H1 (cell line): ENCODE measurements around the gene STK33. TPM values are rescaled to one million over a fixed set of nuclear protein-coding genes. Genes with fewer than 3 reads are reported as not detected.

Experiments used
- CTCF ChIA-PET: fragments of 300-600 bp; sonication (Branson Sonifier 250); formaldehyde crosslinking; loops from one replicate; lab custom pipeline; 2021; ENCODE audit not compliant: partially characterized antibody; lab: Charles Lee
- POLR2A ChIA-PET: fragments of 300-600 bp; sonication (Branson Sonifier 250); formaldehyde crosslinking; loops from one replicate; lab custom pipeline; 2021; ENCODE audit warnings: inconsistent platforms; ENCODE audit not compliant: partially characterized antibody; lab: Charles Lee
- DNase-seq, 2 experiments: peaks; one replicate each; pipeline versions ENCODE4 v3.0.0 to v3.0.0-alpha.2; 2010 to 2022; ENCODE audit warnings: low spot score in 2 of 2, low read depth in 1 of 2, mixed read lengths in 1 of 2
- FAIRE-seq: peaks from 2 replicates; lab custom pipeline; 2011; peaks lifted over from hg19 to GRCh38; lab: Jason Lieb, UNC
- H2AFZ ChIP-seq: 2 replicates; pipeline ENCODE4 v1.8.1; 2012; ENCODE audit warnings: low read length, inconsistent platforms
- H2AK5ac ChIP-seq: 2 replicates; pipeline ENCODE4 v1.6.1; 2013; ENCODE audit warnings: low read depth, low read length
- H2BK120ac ChIP-seq: replicated peaks from 2 replicates; pipeline ENCODE3; 2013; ENCODE audit warnings: low read depth, low read length, inconsistent platforms
- H2BK12ac ChIP-seq: 2 replicates; pipeline ENCODE4 v1.6.1; 2013; ENCODE audit warnings: low read depth, low read length
- H2BK15ac ChIP-seq: 2 replicates; pipeline ENCODE4 v1.6.1; 2013; ENCODE audit warnings: low read length
- H2BK20ac ChIP-seq: 2 replicates; pipeline ENCODE4 v1.6.1; 2013; ENCODE audit warnings: low read length
- H2BK5ac ChIP-seq: 2 replicates; pipeline ENCODE4 v1.6.1; 2013; ENCODE audit warnings: low read depth, low read length
- H3K14ac ChIP-seq: 2 replicates; pipeline ENCODE4 v1.6.1; 2013; ENCODE audit warnings: inconsistent platforms; ENCODE audit not compliant: insufficient read length
- H3K18ac ChIP-seq: 2 replicates; pipeline ENCODE4 v1.6.1; 2013; ENCODE audit warnings: low read length; ENCODE audit errors: extremely low read depth
- H3K23ac ChIP-seq: 2 replicates; pipeline ENCODE4 v1.6.1; 2013; ENCODE audit warnings: inconsistent platforms; ENCODE audit not compliant: insufficient read length
- H3K23me2 ChIP-seq: 2 replicates; pipeline ENCODE4 v1.6.1; 2013; ENCODE audit warnings: low read depth, low read length
- H3K27ac ChIP-seq: 2 replicates; pipeline ENCODE4 v1.6.1; 2011; ENCODE audit warnings: low read depth, low read length, inconsistent platforms
- H3K27me3 ChIP-seq, 4 experiments: replicated peaks in 1 of 4; 1 replicate in 1 of 4; 2 replicates in 3 of 4; pipeline versions ENCODE4 v1.6.1 to v1.8.1; 2011 to 2013; ENCODE audit warnings: low read length in 3 of 4, mild to moderate bottlenecking in 3 of 4, inconsistent platforms in 2 of 4, mixed read lengths in 2 of 4, moderate library complexity in 1 of 4; ENCODE audit not compliant: control insufficient read depth in 3 of 4, insufficient read depth in 3 of 4; ENCODE audit errors: extremely low read depth in 1 of 4
- H3K36me3 ChIP-seq, 4 experiments: 2 replicates each; pipeline versions ENCODE4 v1.6.1 to v1.8.1; 2011 to 2013; ENCODE audit warnings: mild to moderate bottlenecking in 4 of 4, low read length in 3 of 4, moderate library complexity in 2 of 4, control low read depth in 1 of 4, inconsistent platforms in 1 of 4; ENCODE audit not compliant: insufficient read depth in 4 of 4, control insufficient read depth in 2 of 4
- H3K4ac ChIP-seq: replicated peaks from 2 replicates; pipeline ENCODE3; 2013; ENCODE audit warnings: low read length, low read depth, mixed read lengths, inconsistent platforms; ENCODE audit not compliant: insufficient read length
- H3K4me1 ChIP-seq, 4 experiments: replicated peaks in 1 of 4; 1 replicate in 1 of 4; 2 replicates in 3 of 4; pipeline versions ENCODE4 v1.6.1 to v1.8.1; 2011 to 2013; ENCODE audit warnings: low read length in 3 of 4, inconsistent platforms in 2 of 4, mixed read lengths in 1 of 4; ENCODE audit not compliant: insufficient read depth in 4 of 4, control insufficient read depth in 3 of 4
- H3K4me2 ChIP-seq, 2 experiments: 2 replicates each; pipeline versions ENCODE4 v1.6.1 to v1.8.1; 2011 to 2013; ENCODE audit warnings: low read depth in 2 of 2, low read length in 2 of 2, control low read depth in 1 of 2, inconsistent platforms in 1 of 2, mild to moderate bottlenecking in 1 of 2; ENCODE audit not compliant: insufficient read depth in 1 of 2
- H3K4me3 ChIP-seq, 4 experiments: fragments of 200-600, 300-600 bp in 1 of 4; sonication (generic), shearing (Covaris generic), sonication (Bioruptor Twin) in 1 of 4; 2 replicates each; pipeline versions ENCODE4 v1.5.1 to v1.8.1; 2011 to 2016; ENCODE audit warnings: low read length in 4 of 4, low read depth in 3 of 4, control low read depth in 2 of 4, inconsistent platforms in 2 of 4, mild to moderate bottlenecking in 2 of 4, mixed read lengths in 1 of 4, moderate library complexity in 1 of 4; ENCODE audit not compliant: insufficient read depth in 2 of 4; ENCODE audit errors: extremely low read depth in 1 of 4
- H3K56ac ChIP-seq: replicated peaks from 2 replicates; pipeline ENCODE3; 2013; ENCODE audit warnings: low read depth, mild to moderate bottlenecking, mixed read lengths, low read length, inconsistent platforms; ENCODE audit not compliant: insufficient read length
- H3K79me1 ChIP-seq: 2 replicates; pipeline ENCODE4 v1.6.1; 2013; ENCODE audit warnings: low read depth, low read length, control low read depth
- H3K79me2 ChIP-seq, 2 experiments: 2 replicates each; pipeline versions ENCODE4 v1.6.1 to v1.8.1; 2012 to 2013; ENCODE audit warnings: low read length in 2 of 2, mild to moderate bottlenecking in 2 of 2, inconsistent platforms in 1 of 2; ENCODE audit not compliant: insufficient read depth in 2 of 2, control insufficient read depth in 1 of 2
- H3K9ac ChIP-seq, 4 experiments: replicated peaks in 1 of 4; 1 replicate in 1 of 4; 2 replicates in 3 of 4; pipeline versions ENCODE4 v1.6.1 to v1.8.1; 2011 to 2013; ENCODE audit warnings: low read depth in 3 of 4, low read length in 3 of 4, control low read depth in 2 of 4, mild to moderate bottlenecking in 2 of 4, moderate library complexity in 2 of 4, inconsistent platforms in 1 of 4; ENCODE audit errors: extremely low read depth in 1 of 4
- H3K9me3 ChIP-seq, 2 experiments: 2 replicates each; pipeline versions ENCODE4 v1.6.1 to v1.8.1; 2012 to 2013; ENCODE audit warnings: mild to moderate bottlenecking in 2 of 2, moderate library complexity in 2 of 2, control low read depth in 1 of 2, inconsistent platforms in 1 of 2, low read depth in 1 of 2, low read length in 1 of 2, mixed read lengths in 1 of 2; ENCODE audit not compliant: insufficient read depth in 2 of 2
- H4K20me1 ChIP-seq, 2 experiments: replicated peaks in 1 of 2; 2 replicates each; pipeline versions ENCODE3 to v1.8.1; 2011 to 2013; ENCODE audit warnings: inconsistent platforms in 2 of 2, low read length in 2 of 2, mild to moderate bottlenecking in 1 of 2; ENCODE audit not compliant: insufficient read depth in 2 of 2, control insufficient read depth in 1 of 2
- H4K5ac ChIP-seq: 2 replicates; pipeline ENCODE4 v1.6.1; 2013; ENCODE audit warnings: low read length, low read depth, mixed read lengths, inconsistent platforms; ENCODE audit not compliant: insufficient read length
- H4K8ac ChIP-seq: 2 replicates; pipeline ENCODE4 v1.8.0; 2013; ENCODE audit warnings: mild to moderate bottlenecking, moderate library complexity, low read length, inconsistent platforms; ENCODE audit not compliant: insufficient read depth; ENCODE audit errors: extremely low read depth
- H4K91ac ChIP-seq: replicated peaks from 2 replicates; pipeline ENCODE3; 2013; ENCODE audit warnings: low read length, mixed read lengths, inconsistent platforms; ENCODE audit not compliant: insufficient read length
- CHD1 ChIP-seq: IDR thresholded peaks from 2 replicates; pipeline ENCODE4 v1.6.1; 2012; ENCODE audit warnings: low read depth, low read length, improper control_type of control experiment
- GABPA ChIP-seq: IDR thresholded peaks from 2 replicates; pipeline ENCODE4 v1.6.1; 2011; ENCODE audit warnings: mild to moderate bottlenecking, low read length, moderate library complexity, borderline replicate concordance; ENCODE audit not compliant: insufficient read depth
- KDM4A ChIP-seq: IDR thresholded peaks from one replicate; pipeline ENCODE4 v1.7.1; 2012; ENCODE audit warnings: low read depth, mild to moderate bottlenecking, moderate library complexity, low read length, inconsistent platforms; ENCODE audit not compliant: severe bottlenecking
- PHF8 ChIP-seq: fragments of 200-600 bp; sonication (generic); conservative IDR thresholded peaks from 2 replicates; pipeline ENCODE4 v1.7.1; 2012; ENCODE audit warnings: low read depth, mild to moderate bottlenecking, inconsistent platforms, low read length, moderate library complexity
- POLR2AphosphoS5 ChIP-seq: IDR thresholded peaks from 2 replicates; pipeline ENCODE4 v1.6.1; 2011; ENCODE audit warnings: low read depth, low read length
- RBBP5 ChIP-seq: IDR thresholded peaks from 2 replicates; pipeline ENCODE4 v1.7.1; 2012; ENCODE audit warnings: low read depth, mild to moderate bottlenecking, inconsistent platforms, low read length, moderate library complexity, borderline replicate concordance
- RXRA ChIP-seq: IDR thresholded peaks from 2 replicates; pipeline ENCODE4 v1.6.1; 2011; ENCODE audit warnings: low read depth, mild to moderate bottlenecking, low read length, moderate library complexity; ENCODE audit not compliant: insufficient read depth
- SP1 ChIP-seq: IDR thresholded peaks from 2 replicates; pipeline ENCODE4 v1.6.1; 2011; ENCODE audit warnings: low read depth, low read length
- SP4 ChIP-seq: IDR thresholded peaks from 2 replicates; pipeline ENCODE4 v1.6.1; 2012; ENCODE audit warnings: low read length, inconsistent platforms
- TCF12 ChIP-seq: IDR thresholded peaks from 2 replicates; pipeline ENCODE4 v1.6.1; 2011; ENCODE audit warnings: low read depth, mild to moderate bottlenecking, low read length
- ZNF274 ChIP-seq: IDR thresholded peaks from 2 replicates; pipeline ENCODE4 v1.7.0; 2012; ENCODE audit warnings: low read length, borderline replicate concordance; ENCODE audit errors: extremely low read depth
- WGBS, 2 experiments: shearing (Covaris generic) in 1 of 2; methylation state at CpG; one replicate each; pipeline versions ENCODE4 v1.1.6 to v1.1.7; 2013 to 2015; ENCODE audit warnings: low lambda C conversion rate in 2 of 2, mixed read lengths in 2 of 2, inconsistent platforms in 1 of 2, low coverage in 1 of 2, missing lambda C conversion rate in 1 of 2; ENCODE audit not compliant: insufficient replicate concordance in 2 of 2, insufficient coverage in 1 of 2, insufficient read length in 1 of 2; ENCODE audit errors: extremely low coverage in 1 of 2, missing lambda C conversion rate in 1 of 2; 5-methylcytosine and 5-hydroxymethylcytosine counted together
- polyA plus RNA-seq, 7 experiments: library from polyadenylated mRNA; depleted of rRNA in 3 of 7; stranded (reverse) in 5 of 7; unstranded in 2 of 7; fragments of >200 nt in 5 of 7; fragments of 200-250 nt in 2 of 7; gene quantifications; 1 replicate in 5 of 7; 2 replicates in 1 of 7; 4 replicates in 1 of 7; pipeline versions ENCODE4 v1.2.1 to v1.2.3, GENCODE V29; 2011 to 2013; ENCODE audit warnings: missing spikeins in 2 of 7, mixed read lengths in 2 of 7
- total RNA-seq: library from RNA; stranded (reverse); fragmentation: NEBNext Ultra II Directional; extraction: Animal tissue kit (Norgen Biotek cat#: 25700); gene quantifications from 2 replicates; pipeline ENCODE4 v1.2.1, GENCODE V29; 2021
- TF ChIP-seq, protein P1 (sequence below), 3 experiments: IDR thresholded peaks; 1 replicate in 2 of 3; 2 replicates in 1 of 3; pipeline versions ENCODE4 v1.5.1 to v1.6.1; 2011; ENCODE audit warnings: low read length in 3 of 3, mild to moderate bottlenecking in 3 of 3, inconsistent platforms in 2 of 3, low read depth in 1 of 3, moderate library complexity in 1 of 3; ENCODE audit not compliant: insufficient read depth in 1 of 3; ENCODE audit errors: control extremely low read depth in 1 of 3

Gene STK33
- total and polyA plus RNA-seq, 2 of the 8 experiments (the other 6 are each of a cell fraction or from before 2014, with no cell fraction given) = 8.8 to 25.1 TPM

DNA sequence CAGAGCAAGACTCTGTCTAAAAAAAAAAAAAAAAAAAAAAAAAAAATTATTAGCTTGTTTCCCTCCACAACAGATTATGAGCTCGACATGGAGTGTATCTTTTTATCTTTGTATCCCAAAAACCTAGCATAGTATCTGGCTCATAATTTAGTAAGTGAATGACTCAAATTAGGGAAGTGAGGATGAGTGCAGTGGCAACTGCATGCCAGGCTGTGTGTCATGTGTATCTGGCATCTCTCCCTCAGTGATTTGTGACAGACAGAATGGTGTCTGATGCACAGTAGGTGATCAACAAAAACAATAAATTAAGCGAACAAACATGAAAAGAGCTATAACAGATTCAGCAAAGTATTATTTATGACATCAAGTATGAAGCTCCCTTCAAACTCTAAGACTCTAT is 7.2 kb downstream of the STK33 start:
- H4K8ac ChIP-seq = no peak overlapping the region
- H3K79me2 ChIP-seq = peaks cover 0 to 11% of the 10 kb centered on the region in 2 experiments; a peak in 1 of 4 replicates
- H2AK5ac ChIP-seq = no peak overlapping the region
- H2BK5ac ChIP-seq = no peak overlapping the region
- ChIA-PET POLR2A (interaction anchor here (0.7 to 1.6 kb wide), 3 partner anchors 96 to 169 kb away, joined by 3 to 4 read pairs (median 3); no protein-coding TSS in a partner anchor), CTCF (interaction anchor here (0.7 to 1.5 kb wide), 4 partner anchors 17 to 373 kb away, joined by 3 to 4 read pairs (median 3); no protein-coding TSS in a partner anchor)
- H2BK15ac ChIP-seq = no peak overlapping the region
- FAIRE-seq (no peak), DNase-seq (no peak)
- H3K4ac ChIP-seq = no peak overlapping the region
- H2BK12ac ChIP-seq = no peak overlapping the region
- WGBS, 2 experiments = 96% methylated on average over 2 of the region's 2 CpGs; no CpG with 5 or more reads in 1 of the 2 experiments
- no peaks in the 10 kb centered on the region for H3K23me2 ChIP-seq
- no peaks in the 10 kb centered on the region for H3K4me1 ChIP-seq
- H3K18ac ChIP-seq = no peak overlapping the region
- no peak overlapping the region for H2BK120ac ChIP-seq
- H3K56ac ChIP-seq = no peak overlapping the region
- no peaks in the 10 kb centered on the region for H4K20me1 ChIP-seq
- H3K36me3 ChIP-seq = no peaks in the 10 kb centered on the region
- H3K9ac ChIP-seq = no peak overlapping the region
- H3K79me1 ChIP-seq = peaks cover 2% of the 10 kb centered on the region; the same call in 1 of the 2 replicates
- no peak overlapping the region for H4K5ac ChIP-seq
- H3K9me3 ChIP-seq = no peaks in the 10 kb centered on the region
- no peak overlapping the region for H2BK20ac ChIP-seq
- H3K14ac ChIP-seq = no peak overlapping the region
- H2AFZ ChIP-seq = no peak overlapping the region
- H3K27me3 ChIP-seq = no peaks in the 10 kb centered on the region
- no peak overlapping the region for H4K91ac ChIP-seq
- H3K23ac ChIP-seq = no peak overlapping the region
- H3K27ac ChIP-seq = no peak overlapping the region
- no peak overlapping the region for H3K4me3 ChIP-seq
- H3K4me2 ChIP-seq = no peak overlapping the region
- TF ChIP-seq SP1 = no peak
- no peak for TF ChIP-seq TCF12
- TF ChIP-seq PHF8 = no peak
- no peak for TF ChIP-seq SP4
- no peak for TF ChIP-seq GABPA
- no peak for TF ChIP-seq CHD1
- TF ChIP-seq ZNF274 = no peak
- TF ChIP-seq, protein P1, sequence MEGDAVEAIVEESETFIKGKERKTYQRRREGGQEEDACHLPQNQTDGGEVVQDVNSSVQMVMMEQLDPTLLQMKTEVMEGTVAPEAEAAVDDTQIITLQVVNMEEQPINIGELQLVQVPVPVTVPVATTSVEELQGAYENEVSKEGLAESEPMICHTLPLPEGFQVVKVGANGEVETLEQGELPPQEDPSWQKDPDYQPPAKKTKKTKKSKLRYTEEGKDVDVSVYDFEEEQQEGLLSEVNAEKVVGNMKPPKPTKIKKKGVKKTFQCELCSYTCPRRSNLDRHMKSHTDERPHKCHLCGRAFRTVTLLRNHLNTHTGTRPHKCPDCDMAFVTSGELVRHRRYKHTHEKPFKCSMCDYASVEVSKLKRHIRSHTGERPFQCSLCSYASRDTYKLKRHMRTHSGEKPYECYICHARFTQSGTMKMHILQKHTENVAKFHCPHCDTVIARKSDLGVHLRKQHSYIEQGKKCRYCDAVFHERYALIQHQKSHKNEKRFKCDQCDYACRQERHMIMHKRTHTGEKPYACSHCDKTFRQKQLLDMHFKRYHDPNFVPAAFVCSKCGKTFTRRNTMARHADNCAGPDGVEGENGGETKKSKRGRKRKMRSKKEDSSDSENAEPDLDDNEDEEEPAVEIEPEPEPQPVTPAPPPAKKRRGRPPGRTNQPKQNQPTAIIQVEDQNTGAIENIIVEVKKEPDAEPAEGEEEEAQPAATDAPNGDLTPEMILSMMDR (IDR thresholded peaks at IDR 0.05; ENCODE audit: control extremely low read depth in 1 of 3, insufficient read depth in 1 of 3, low read depth in 1 of 3, low read length in 3 of 3) = no peak
- no peak for TF ChIP-seq POLR2AphosphoS5
- TF ChIP-seq RXRA = no peak
- TF ChIP-seq KDM4A = no peak
- TF ChIP-seq RBBP5 = no peak
